ENCODE results near the gene PRDM16. TPM values are rescaled to one million over a fixed set of nuclear protein-coding genes. Genes with fewer than 3 reads are reported as not detected.

Gene PRDM16
- total RNA-seq, 1 experiment from 2014 or later = not detected

DNA sequence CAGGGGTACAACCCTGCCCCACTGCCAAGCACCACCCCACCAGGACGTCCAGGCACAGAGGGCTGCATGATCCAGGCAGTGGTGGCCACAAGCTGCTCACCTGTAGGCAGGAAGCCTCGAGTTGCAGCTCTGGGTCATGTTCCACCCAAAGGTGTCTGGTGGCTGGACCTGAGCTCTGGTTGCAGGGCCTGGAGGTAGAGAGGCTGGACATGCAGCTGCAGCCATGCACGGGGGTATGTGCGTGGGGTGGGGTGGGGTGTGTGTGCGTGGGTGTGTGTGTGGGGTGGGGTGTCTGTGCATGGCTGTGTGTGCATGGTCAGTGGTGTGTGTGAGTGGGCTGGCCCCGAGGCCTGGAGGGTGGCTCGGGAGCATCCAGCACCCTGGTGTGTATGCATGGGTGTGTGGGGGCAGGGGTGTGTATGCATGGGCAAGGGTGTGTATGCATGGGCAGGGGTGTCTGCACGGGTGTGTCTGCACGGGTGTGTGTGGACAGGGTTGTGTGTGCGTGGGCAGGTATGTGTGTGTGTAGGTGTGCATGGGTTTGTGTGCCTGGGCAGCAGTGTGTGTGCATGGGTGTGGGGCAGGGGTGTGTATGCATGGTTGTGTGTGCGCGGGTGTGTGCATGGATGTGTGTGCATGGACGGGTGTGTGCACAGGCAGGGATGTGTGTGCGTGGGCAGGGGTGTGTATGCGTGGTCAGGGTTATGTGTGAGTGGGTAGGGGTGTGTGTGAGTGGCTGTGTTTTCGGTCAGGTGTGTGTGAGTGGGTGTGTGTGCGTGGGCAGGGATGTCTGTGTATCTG is 401.0 kb downstream of the PRDM16 start:
- no peak for DNase-seq (ENCODE audit: low read depth)

DNA sequence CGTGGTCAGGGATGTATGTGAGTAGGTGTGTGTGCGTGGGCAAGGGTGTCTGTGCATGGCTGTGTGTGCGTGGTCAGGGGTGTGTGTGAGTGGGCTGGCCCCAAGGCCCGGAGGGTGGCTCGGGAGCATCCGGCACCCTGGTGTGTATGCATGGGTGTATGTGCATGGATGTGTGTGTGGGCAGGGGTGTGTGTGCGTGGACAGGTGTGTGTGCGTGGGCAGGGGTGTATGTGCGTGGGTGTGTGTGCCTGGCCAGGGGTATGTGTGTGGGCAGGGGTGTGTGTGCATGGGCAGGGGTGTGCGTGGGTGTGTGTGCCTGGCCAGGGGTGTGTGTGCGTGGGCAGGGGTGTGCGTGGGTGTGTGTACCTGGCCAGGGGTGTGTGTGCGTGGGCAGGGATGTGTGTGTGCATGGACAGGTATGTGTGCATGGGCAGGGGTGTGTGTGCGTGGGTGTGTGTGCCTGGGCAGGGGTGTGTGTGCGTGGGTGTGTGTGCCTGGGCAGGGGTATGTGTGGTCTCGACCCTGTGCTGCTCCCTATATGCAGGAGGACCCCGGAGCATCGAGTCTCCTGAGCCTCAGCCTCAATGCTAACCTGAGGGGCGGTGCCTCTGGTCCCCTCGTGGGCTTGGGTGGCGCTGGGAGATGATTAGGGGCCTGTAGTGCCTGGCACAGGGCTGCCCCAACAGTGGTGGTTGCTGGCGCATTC is 401.8 kb downstream of the PRDM16 start:
- DNase-seq (ENCODE audit: low read depth) = no peak

DNA sequence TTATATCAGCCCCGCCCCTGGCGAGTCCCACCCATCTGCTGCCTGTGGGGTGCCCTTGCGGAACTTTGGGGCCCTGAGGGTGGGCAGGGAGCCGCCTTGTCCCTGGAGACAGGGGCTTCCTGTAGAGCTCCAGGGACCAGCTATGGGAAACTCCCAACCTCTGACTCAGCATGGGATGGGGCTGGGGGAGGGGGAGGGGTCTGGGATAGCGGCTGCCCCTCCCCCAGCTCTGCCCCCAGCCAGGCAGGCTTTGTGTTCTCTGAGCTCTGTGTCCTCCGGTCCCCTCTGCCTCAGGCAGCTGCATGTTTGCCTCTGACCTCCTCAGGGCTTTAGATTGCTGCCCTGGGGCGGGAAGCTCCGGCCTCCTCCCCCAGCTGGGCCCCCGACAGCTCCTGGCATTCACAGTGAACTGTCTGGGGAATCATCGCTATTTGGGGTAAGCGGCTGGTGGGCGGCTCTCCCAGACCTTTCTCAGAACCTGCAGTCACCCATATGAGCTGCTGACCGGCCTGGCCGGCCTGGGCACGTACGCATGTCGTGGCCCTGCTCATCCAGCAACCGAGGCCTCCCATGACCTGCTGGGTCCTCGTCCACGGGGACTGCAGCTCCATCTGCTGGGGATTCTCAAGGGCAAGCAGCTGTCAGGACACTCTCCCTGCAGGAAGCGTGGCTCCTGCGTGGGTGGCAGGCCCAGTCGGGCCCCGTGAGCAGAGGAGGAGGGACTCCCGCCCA is 402.5 kb downstream of the PRDM16 start:
- DNase-seq (ENCODE audit: low read depth) = no peak

DNA sequence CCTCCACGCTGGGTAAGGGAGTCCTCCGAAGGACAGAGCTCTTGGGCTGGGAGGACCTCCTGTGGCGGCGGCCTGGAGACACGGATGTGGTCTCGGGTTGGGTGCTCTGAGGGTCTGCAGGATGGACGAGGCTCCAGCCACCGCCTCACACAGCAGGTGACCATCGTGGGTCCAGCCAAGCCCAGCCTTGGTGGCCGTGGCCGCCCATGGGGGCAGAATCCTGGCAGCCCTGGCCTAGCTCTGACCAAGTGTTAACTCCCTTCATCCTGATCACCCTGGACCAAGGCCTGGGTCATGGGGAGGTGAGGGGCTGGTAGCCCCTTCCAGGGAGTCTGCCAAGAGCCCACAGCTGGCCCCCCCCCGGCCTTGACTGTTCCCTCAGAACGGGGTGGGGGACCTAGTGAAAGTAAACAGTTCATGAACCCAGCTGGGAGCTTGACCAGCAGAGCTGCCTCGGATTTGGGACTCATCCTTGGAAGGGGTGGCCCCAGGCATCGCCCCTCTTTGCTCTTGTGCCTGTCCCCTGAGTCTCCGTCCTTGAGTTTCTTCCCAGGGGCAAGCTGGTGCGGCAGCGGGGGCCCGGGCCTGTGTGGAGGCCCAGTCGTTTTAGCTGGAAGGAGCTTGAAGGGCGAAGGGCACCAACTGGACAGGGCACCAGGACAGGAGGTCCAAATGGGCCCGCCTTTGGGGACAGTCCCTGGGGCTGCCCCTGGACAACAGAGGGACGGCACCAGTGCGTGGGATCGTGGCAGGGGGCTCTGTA is 403.3 kb downstream of the PRDM16 start:
- no peak for DNase-seq (ENCODE audit: low read depth)

DNA sequence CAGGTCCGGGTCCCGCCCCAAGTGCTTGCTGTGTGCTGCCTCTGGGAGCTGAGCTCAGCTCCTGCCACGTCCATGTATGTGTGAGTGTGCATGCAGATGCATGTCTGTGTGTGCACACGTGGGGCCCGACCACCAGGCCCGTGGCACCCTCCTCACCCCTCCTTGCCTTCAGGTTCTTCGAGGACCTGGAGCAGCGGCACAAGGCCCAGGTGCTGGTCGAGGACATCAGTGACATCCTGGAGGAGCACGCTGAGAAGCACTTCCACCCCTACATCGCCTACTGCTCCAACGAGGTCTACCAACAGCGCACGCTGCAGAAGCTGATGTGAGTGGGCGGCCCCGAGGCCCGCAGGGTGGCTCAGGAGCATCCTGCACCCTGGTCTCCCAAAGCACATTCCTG is 403.9 kb downstream of the PRDM16 start:
- no peak for DNase-seq (ENCODE audit: low read depth)

- DNase-seq (ENCODE audit: low read depth) = peak; percentile 23
Measured at GRCh38 chr1:3473381-3473844, 404.4 kb downstream of the PRDM16 start.

DNA sequence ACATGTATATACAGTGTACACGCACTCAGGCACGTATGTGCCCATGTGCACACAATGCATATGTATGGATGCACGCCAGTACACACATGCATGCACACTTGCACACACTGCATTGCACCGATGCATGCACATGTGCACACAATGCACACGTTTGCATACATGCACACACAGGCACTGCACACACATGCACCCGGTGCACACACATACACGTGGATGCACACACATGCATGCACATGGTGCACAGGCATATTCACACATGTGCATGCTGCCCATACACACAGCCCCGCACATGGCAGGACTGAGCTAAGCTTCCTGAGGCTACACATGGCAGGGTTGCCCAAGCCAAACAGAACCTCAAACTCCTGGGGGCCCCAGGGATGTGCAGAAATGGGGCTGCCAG is 405.0 kb downstream of the PRDM16 start:
- no peak for DNase-seq (ENCODE audit: low read depth)

DNA sequence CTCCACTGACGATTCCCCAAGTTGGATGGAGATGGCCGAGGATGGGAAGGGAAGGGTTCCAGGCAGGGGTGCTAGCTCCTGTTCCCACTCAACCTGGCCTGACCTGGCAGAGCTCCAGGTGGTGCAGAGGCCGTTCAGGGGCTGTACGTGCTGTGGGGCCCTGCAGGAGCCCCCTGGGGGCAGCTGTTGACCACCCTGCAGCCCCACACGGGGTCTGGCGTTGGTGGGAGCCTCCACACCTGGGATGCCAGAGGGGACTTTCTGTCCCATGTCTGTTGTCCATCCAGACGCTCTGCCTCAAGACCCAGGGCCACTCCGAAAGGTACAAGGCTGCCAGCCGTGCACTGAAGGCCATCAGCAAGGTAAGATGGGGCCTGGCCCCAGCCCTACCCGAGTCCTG is 405.4 kb downstream of the PRDM16 start:
- no peak for DNase-seq (ENCODE audit: low read depth)

- DNase-seq (ENCODE audit: low read depth) = no peak
Measured at GRCh38 chr1:3475839-3476573, 407.0 kb downstream of the PRDM16 start.

- DNase-seq (ENCODE audit: low read depth) = no peak
Measured at GRCh38 chr1:3476666-3477065, 407.7 kb downstream of the PRDM16 start.

GRCh38 chr1:3477241-3477995 is 408.4 kb downstream of the PRDM16 start:
- no peak for DNase-seq (ENCODE audit: low read depth)

GRCh38 chr1:3478187-3478586 is 409.2 kb downstream of the PRDM16 start:
- no peak for DNase-seq (ENCODE audit: low read depth)

DNA sequence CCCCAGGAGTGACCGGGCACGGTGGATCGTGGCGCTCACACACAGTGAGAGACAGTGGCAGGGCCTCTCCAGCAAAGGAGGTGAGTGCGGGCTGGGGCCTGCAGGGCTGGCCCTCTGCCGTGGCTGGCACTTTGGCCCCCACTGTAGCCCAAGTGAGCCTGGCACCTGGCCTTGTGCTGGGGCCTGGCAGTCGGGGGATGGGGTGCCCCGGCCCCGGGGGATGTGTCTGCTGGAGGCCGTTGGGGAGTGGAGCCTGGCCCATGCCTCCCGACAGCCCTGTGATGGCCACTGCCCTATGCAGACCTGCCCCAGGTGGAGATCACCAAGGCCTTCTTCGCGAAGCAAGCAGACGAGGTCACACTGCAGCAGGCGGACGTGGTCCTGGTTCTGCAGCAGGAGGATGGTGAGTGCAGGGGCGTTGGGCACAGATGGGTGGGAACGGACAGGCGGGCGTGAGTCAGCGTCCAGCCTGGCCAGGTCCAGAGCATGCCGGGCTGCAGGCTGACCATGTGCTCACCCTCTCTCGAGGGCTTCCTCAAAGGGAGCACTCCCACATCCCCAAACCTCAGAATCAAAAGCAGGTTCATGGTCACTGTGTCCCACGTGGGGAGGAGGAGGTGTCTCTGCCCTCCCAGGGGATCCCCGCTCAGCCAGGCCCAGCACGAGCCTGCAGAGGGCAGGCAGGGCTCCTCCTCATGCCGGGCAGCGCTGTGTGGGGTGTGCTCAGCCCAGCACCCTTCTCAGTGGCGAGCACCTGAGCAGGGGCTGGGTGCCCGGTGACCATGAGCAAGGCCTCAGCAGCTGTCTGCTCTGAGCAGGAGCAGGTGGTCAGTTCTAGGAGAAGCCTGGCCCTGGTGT is 410.7 kb downstream of the PRDM16 start:
- DNase-seq (ENCODE audit: low read depth) = no peak

DNA sequence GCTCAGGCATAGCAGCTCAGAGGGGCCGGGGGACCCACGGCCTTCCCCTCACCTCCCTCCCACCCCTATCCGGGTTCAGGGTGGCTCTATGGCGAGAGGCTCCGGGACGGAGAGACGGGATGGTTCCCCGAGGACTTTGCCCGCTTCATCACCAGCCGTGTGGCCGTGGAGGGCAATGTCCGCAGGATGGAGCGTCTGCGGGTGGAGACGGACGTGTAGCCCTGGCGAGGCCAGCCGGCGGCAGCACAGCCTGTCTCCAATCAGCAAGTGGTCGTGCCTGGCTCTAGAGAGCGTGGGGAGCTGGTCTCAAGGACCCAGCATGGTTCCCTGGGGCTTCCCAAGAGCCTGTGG is 411.3 kb downstream of the PRDM16 start:
- DNase-seq (ENCODE audit: low read depth) = no peak

- DNase-seq (ENCODE audit: low read depth) = no peak
Measured at GRCh38 chr1:3481046-3481445, 412.0 kb downstream of the PRDM16 start.

GRCh38 chr1:3481836-3482375 is 412.9 kb downstream of the PRDM16 start:
- DNase-seq (ENCODE audit: low read depth) = no peak

DNA sequence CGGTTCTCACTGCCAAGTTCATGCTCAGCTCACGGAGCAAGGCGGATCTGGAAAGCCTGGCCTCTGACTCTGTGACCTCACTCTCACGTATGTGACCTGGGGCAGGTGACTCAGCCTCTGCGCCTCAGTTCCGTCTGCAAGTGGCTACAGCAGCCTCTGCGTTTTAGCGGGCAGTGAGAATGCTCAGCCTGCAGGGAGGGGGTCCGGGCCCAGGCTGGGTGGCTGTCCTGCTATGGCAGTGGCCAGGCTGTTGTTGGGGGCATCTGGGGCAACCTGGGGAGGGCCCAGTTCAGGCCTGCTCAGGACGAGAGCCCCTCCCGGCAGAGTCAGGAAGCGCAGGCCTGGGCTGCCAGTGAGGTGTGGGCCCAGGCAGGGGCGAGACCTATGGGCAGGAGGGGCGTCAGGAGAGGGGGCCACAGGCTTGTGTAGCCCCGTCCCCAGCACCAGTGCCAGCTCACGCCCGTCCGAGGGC is 413.4 kb downstream of the PRDM16 start:
- DNase-seq (ENCODE audit: low read depth) = no peak

- DNase-seq (ENCODE audit: low read depth) = no peak
Measured at GRCh38 chr1:3483380-3483779, 414.4 kb downstream of the PRDM16 start.
